HEK293 (cell line): ENCODE results near the gene PORCN.

Experiments used
- PRDM10 ChIP-seq: fragments of 450-650 bp; formaldehyde crosslinking; IDR thresholded peaks from 2 replicates; pipeline ENCODE4 v1.5.1; 2016; ENCODE audit warnings: missing biosample characterization, missing genetic modification characterization
- ZBTB6 ChIP-seq: fragments of 450-650 bp; formaldehyde crosslinking; IDR thresholded peaks from 2 replicates; pipeline ENCODE4 v1.5.1; 2017; ENCODE audit warnings: missing biosample characterization, missing genetic modification characterization
- ZNF324 ChIP-seq: fragments of 450-650 bp; formaldehyde crosslinking; IDR thresholded peaks from 2 replicates; pipeline ENCODE4 v1.5.1; 2016; ENCODE audit warnings: missing biosample characterization, missing genetic modification characterization

DNA sequence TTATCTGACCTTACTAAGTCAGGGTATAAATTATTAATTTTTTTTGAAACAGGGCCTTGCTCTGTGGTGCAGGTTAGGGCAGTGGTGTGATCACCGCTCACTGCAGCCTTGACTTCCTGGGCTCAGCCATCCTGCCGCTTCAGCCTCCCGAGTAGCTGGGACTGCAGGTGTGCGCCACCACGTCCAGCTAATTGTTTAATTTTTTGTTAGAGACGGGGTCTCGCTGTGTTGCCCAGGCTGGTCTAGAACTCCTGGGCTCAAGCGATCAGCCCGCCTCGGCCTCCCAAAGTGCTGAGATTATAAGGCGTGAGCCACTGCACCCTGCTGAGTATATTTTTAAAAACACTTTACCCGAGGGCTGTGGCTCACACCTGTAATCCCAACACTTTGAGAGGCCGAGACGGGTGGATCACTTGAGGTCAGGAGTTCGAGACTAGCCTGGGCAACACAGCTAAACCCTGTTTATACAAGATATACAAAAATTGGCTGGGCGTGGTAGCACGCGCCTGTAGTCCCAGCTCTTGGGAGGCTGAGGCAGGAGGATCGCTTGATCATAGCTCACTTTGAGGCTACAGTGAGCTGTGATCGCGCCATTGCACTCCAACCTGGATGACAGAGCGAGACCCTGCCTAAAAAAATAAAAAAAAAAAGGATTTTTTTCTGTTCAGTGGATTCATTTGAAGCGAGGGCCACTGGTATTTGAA lies 30.0 kb downstream of the PORCN start:
- TF ChIP-seq PRDM10 (tag by site-specific recombination) (no peak), ZNF324 (tag by site-specific recombination) (no peak; the same call in 1 of the 2 replicates), ZBTB6 (tag by site-specific recombination) (no peak)
